T47D (cell line): ENCODE measurements around the gene RUVBL2.

Experiments
- DNase-seq, 2 experiments: peaks; one replicate each; pipeline versions ENCODE4 v3.0.0 to v3.0.0-alpha.2; 2011 to 2012; ENCODE audit warnings: low read depth in 1 of 2, low spot score in 1 of 2
- JUND ChIP-seq: IDR thresholded peaks from 2 replicates; pipeline ENCODE4 v1.6.1; 2012; ENCODE audit warnings: low read depth
- in situ Hi-C: cut with HindIII; loops from 2 replicates; pipeline ENCODE4 v1.10.0; 2016; ENCODE audit warnings: low sequenced_read_pairs, low pct_unique_long_range_greater_than_20kb

The RUVBL2 gene

GRCh38 chr19:48993175-48994034 lies at the start of gene RUVBL2, which contains the start of gene GYS1:
TSS of gene RUVBL2 (plus strand) at chr19:48993887. CDS start at chr19:48993912, 25 bp downstream.
TSS of gene GYS1 (minus strand) at chr19:48993309. CDS start at chr19:48993112, 197 bp downstream.
- in situ Hi-C loops: no loop called here
- peak; percentile 92 to 99 for DNase-seq
- TF ChIP-seq JUND: no peak

- TF ChIP-seq JUND: no peak
- no peak for DNase-seq
- in situ Hi-C loops: no loop called here
These were observed 48.3 kb upstream of the RUVBL2 start for GRCh38 chr19:48945415-48945814.

- in situ Hi-C loops: no loop called here
- no peak for DNase-seq
These were observed 47.9 kb upstream of the RUVBL2 start for GRCh38 chr19:48945817-48946216.

GRCh38 chr19:48946463-48947257 lies 47.0 kb upstream of the RUVBL2 start:
- TF ChIP-seq JUND: no peak
- no peak for DNase-seq
- in situ Hi-C loops: no loop called here

More at GRCh38 chr19:48945817-48946216, 47.9 kb upstream of the RUVBL2 start:
- no peak for TF ChIP-seq JUND

GRCh38 chr19:48947258-48947542 lies 46.5 kb upstream of the RUVBL2 start:
- in situ Hi-C loops: no loop called here
- no peak for TF ChIP-seq JUND

GRCh38 chr19:48950159-48950558 lies 43.5 kb upstream of the RUVBL2 start:
- no peak for DNase-seq
- in situ Hi-C loops: no loop called here
- TF ChIP-seq JUND: no peak

More at GRCh38 chr19:48947258-48947542, 46.5 kb upstream of the RUVBL2 start:
- DNase-seq: no peak

- DNase-seq: no peak
- no peak for TF ChIP-seq JUND
- in situ Hi-C loops: no loop called here
These were observed 42.7 kb upstream of the RUVBL2 start for GRCh38 chr19:48950830-48951519.

- no peak for TF ChIP-seq JUND
- in situ Hi-C loops: no loop called here
- DNase-seq: no peak
These were observed 40.5 kb upstream of the RUVBL2 start for GRCh38 chr19:48953141-48953540.

GRCh38 chr19:48953990-48954594 lies 39.6 kb upstream of the RUVBL2 start:
- DNase-seq: no peak
- in situ Hi-C loops: no loop called here
- TF ChIP-seq JUND: no peak

GRCh38 chr19:48954595-48955307 lies 38.9 kb upstream of the RUVBL2 start, which contains the start of gene BAX:
TSS of gene BAX (plus strand) at chr19:48954875. CDS start at chr19:48954929, 54 bp downstream.
- peak; percentile 93 to 97 for DNase-seq
- in situ Hi-C loops: no loop called here
- TF ChIP-seq JUND: no peak

- no peak for DNase-seq
- TF ChIP-seq JUND: no peak
- in situ Hi-C loops: no loop called here
These were observed 38.3 kb upstream of the RUVBL2 start for GRCh38 chr19:48955308-48955958.

- in situ Hi-C loops: no loop called here
- TF ChIP-seq JUND: no peak
- no peak for DNase-seq
These were observed 35.7 kb upstream of the RUVBL2 start for GRCh38 chr19:48958006-48958405.
